Measurements from ENCODE around the gene MUC6.
A peak's percentile ranks its signal among the peaks of the same experiment; 100 is the strongest.

DNA sequence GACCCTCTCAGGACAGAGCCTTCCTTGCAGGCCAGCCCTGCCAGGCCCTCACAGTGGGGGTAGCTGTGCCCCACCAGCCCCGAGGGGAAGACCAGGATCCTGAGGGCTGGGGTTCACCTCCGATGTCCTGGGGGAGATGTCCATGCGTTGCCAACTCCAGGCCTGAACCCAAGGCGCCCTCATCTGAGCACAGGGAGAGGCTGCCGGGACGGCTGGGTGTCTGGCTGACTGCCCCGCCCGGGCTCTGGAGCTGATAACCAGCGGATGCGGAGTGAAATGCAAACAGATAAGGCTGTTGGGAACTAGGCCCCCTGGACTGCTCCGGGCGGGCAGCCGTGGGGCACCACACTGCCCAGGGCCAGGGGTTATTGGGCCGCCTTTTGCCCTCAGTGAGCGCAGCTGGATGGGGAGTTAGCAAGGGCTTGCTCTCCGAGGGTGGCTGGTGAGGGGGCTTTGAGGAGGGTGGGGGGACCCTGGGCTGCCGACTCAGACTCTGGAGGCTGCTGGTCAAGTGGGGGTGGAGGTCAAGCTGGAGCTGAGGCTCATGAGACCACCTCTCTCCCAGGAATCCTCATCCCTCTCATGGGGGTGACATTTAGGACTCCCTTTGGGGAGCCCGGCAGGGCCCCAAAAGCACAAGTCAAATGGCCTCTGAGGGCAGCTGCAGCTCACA lies 5.6 kb upstream of the MUC6 start:
- TF ChIP-seq POLR2A (IDR thresholded peaks at IDR 0.05; ENCODE audit: low read length) (no peak), GATA1 (IDR thresholded peaks at IDR 0.05; ENCODE audit: low read depth, low read length) (peak; percentile 48)
